Spleen (tissue), 11 donors: ENCODE results near the gene PPP5C. TPM values are rescaled to one million over a fixed set of nuclear protein-coding genes. Genes with fewer than 3 reads are reported as not detected.
"Not testable (repeated sequence)": the region's sequence is repeated elsewhere in the genome, so short reads cannot be mapped to it uniquely, and the experiment has no call there.

Experiments used
- DNase-seq: peaks from one replicate; pipeline ENCODE4 v3.0.0-alpha.2; 2020
- H3K27ac ChIP-seq, 8 donors: fragments of 200-600 bp; sonication (generic) in 7 of 8; 1 replicate in 4 of 8; 2 replicates in 4 of 8; pipeline versions ENCODE4 v1.5.0 to v1.8.0; 2016 to 2021; ENCODE audit warnings: inconsistent platforms in 4 of 8, mild to moderate bottlenecking in 4 of 8, moderate library complexity in 1 of 8
- H3K27me3 ChIP-seq, 7 donors: fragments of 200-600 bp; sonication (generic) in 6 of 7; replicated peaks in 1 of 7; 1 replicate in 4 of 7; 2 replicates in 3 of 7; pipeline versions ENCODE4 v1.5.0 to v1.8.0; 2016 to 2021; ENCODE audit warnings: inconsistent platforms in 3 of 7, mild to moderate bottlenecking in 1 of 7
- H3K36me3 ChIP-seq, 6 donors: fragments of 200-600 bp; sonication (generic) in 5 of 6; 1 replicate in 4 of 6; 2 replicates in 2 of 6; pipeline versions ENCODE4 v1.5.0 to v1.8.0; 2016 to 2021; ENCODE audit warnings: inconsistent platforms in 2 of 6
- H3K4me1 ChIP-seq, 6 donors: fragments of 200-600 bp; sonication (generic) in 5 of 6; 1 replicate in 3 of 6; 2 replicates in 3 of 6; pipeline versions ENCODE4 v1.5.0 to v1.8.0; 2016 to 2021; ENCODE audit warnings: inconsistent platforms in 3 of 6
- H3K4me3 ChIP-seq, 8 donors: fragments of 200-600 bp; sonication (generic) in 7 of 8; 1 replicate in 4 of 8; 2 replicates in 4 of 8; pipeline versions ENCODE4 v1.5.0 to v1.8.0; 2016 to 2021; ENCODE audit warnings: inconsistent platforms in 4 of 8, mild to moderate bottlenecking in 4 of 8, moderate library complexity in 2 of 8
- H3K9me3 ChIP-seq, 8 donors: fragments of 200-600 bp; sonication (generic) in 7 of 8; 1 replicate in 4 of 8; 2 replicates in 4 of 8; pipeline versions ENCODE4 v1.5.0 to v1.8.0; 2016 to 2021; ENCODE audit warnings: inconsistent platforms in 4 of 8
- CTCF ChIP-seq, 11 experiments: fragments of 200-600 bp in 7 of 11; fragments of 450-650 bp in 4 of 11; sonication (generic) in 4 of 11; IDR thresholded peaks in 8 of 11; conservative IDR thresholded peaks in 3 of 11; 1 replicate in 7 of 11; 2 replicates in 4 of 11; pipeline versions ENCODE4 v1.4.0 to v1.8.0; 2016 to 2021; ENCODE audit warnings: antibody characterized with exemption in 11 of 11, inconsistent platforms in 4 of 11, mild to moderate bottlenecking in 1 of 11
- POLR2A ChIP-seq, 3 donors: fragments of 450-650 bp; IDR thresholded peaks; one replicate each; pipeline ENCODE4 v1.5.1; 2017; ENCODE audit warnings: antibody characterized with exemption in 3 of 3, mild to moderate bottlenecking in 1 of 3
- POLR2AphosphoS5 ChIP-seq, 3 donors: sonication (generic); formaldehyde crosslinking; IDR thresholded peaks; one replicate each; pipeline ENCODE4 v1.5.1; 2017; ENCODE audit warnings: antibody characterized with exemption in 3 of 3
- WGBS, 5 donors: extraction: QIAGEN DNeasy Blood & Tissue Kit in 3 of 5; methylation state at CpG; one replicate each; pipeline versions ENCODE4 v1.1.5 to v1.1.7; 2013 to 2018; 5-methylcytosine and 5-hydroxymethylcytosine counted together
- intact Hi-C: fragments of 100-400 bp; cut with DNase I; formaldehyde crosslinking; loops from one replicate; pipeline ENCODE4 v1.15.0; 2023; ENCODE audit warnings: low total_unique reads
- polyA plus RNA-seq, 3 donors: library from polyadenylated mRNA; stranded (reverse); fragments of 200-250 nt; gene quantifications; one replicate each; pipeline ENCODE4 v1.2.1, GENCODE V29; 2013
- total RNA-seq, 7 donors: library from RNA; depleted of rRNA in 3 of 7; stranded (reverse); fragments of >200 nt in 3 of 7; fragmentation: NEBNext Ultra II Directional in 4 of 7; extraction: Animal tissue kit (Norgen Biotek cat#: 25700) in 4 of 7; gene quantifications; one replicate each; pipeline versions ENCODE4 v1.1.0 to v1.2.1, GENCODE V29; 2016 to 2021
- donor health status: healthy with polysubstance abuse.
- donor health status: DM: no; HTN: no; CAD: no; lungs with moderate emphysema.
- donor health status: DM: no; HTN: no; CAD: no.
- donor health status: Bipolar disorder and iron deficiency.
- donor health status: healthy.
- donor health status: DM: no; HTN: no; CAD: no.
- donor health status: DM: yes; HTN: yes; CAD: no.

The PPP5C gene
- total and polyA plus RNA-seq, 10 donors: 26.5 to 87.3 (median 68.6) TPM

- H3K4me1 ChIP-seq: peaks cover 0 to 27% (median 2%) of the 10 kb centered on the region in 6 donors
- no peaks in the 10 kb centered on the region for H3K27me3 ChIP-seq
- WGBS, 5 donors: 82 to 94% (median 89%) methylated on average over 3 of the region's 3 CpGs
- H3K27ac ChIP-seq: peak overlapping the region in 1 of 8 donors; percentile 10
- TF ChIP-seq CTCF (IDR thresholded peaks at IDR 0.05 in 8 of 11, conservative IDR thresholded peaks at IDR 0.05 in 3 of 11) (no peak), POLR2A (IDR thresholded peaks at IDR 0.05) (no peak), POLR2AphosphoS5 (IDR thresholded peaks at IDR 0.05) (no peak)
- peaks cover 0 to 83% (median 7%) of the 10 kb centered on the region in 6 donors for H3K36me3 ChIP-seq
- H3K9me3 ChIP-seq: peaks cover 0 to 21% (median 15%) of the 10 kb centered on the region in 8 donors
- intact Hi-C loops: no loop called here
- no peak overlapping the region for H3K4me3 ChIP-seq
- no peak for DNase-seq
Observed at GRCh38 chr19:46306501-46306900, 40.4 kb upstream of the PPP5C start.

GRCh38 chr19:46308510-46308909, 38.4 kb upstream of the PPP5C start:
- peaks cover 0 to 97% (median 7%) of the 10 kb centered on the region in 6 donors for H3K36me3 ChIP-seq
- intact Hi-C loops: no loop called here
- peaks cover 0 to 21% (median 15%) of the 10 kb centered on the region in 8 donors for H3K9me3 ChIP-seq
- H3K27ac ChIP-seq: peak overlapping the region in 1 of 8 donors; percentile 8
- no peak for TF ChIP-seq CTCF (IDR thresholded peaks at IDR 0.05 in 8 of 11, conservative IDR thresholded peaks at IDR 0.05 in 3 of 11)
- TF ChIP-seq POLR2A (IDR thresholded peaks at IDR 0.05): no peak
- TF ChIP-seq POLR2AphosphoS5 (IDR thresholded peaks at IDR 0.05): peak in 2 of 3 donors; percentile 11 to 44
- WGBS, 5 donors: 92 to 94% (median 93%) methylated on average over 10 to 15 of the region's 15 CpGs
- no peak overlapping the region for H3K4me3 ChIP-seq
- DNase-seq: no peak
- H3K27me3 ChIP-seq: no peaks in the 10 kb centered on the region
- H3K4me1 ChIP-seq: peaks cover 0 to 9% (median 0%) of the 10 kb centered on the region in 6 donors

GRCh38 chr19:46309056-46309455, 37.8 kb upstream of the PPP5C start:
- Histone ChIP-seq H3K36me3 (peaks cover 0 to 94% (median 7%) of the 10 kb centered on the region in 6 donors), H3K4me1 (peaks cover 0 to 5% (median 0%) of the 10 kb centered on the region in 6 donors), H3K27ac (no peak overlapping the region), H3K9me3 (peaks cover 0 to 19% (median 15%) of the 10 kb centered on the region in 8 donors), H3K27me3 (no peaks in the 10 kb centered on the region), H3K4me3 (no peak overlapping the region)
- TF ChIP-seq CTCF (IDR thresholded peaks at IDR 0.05 in 8 of 11, conservative IDR thresholded peaks at IDR 0.05 in 3 of 11) (no peak), POLR2AphosphoS5 (IDR thresholded peaks at IDR 0.05) (no peak), POLR2A (IDR thresholded peaks at IDR 0.05) (no peak)
- intact Hi-C loops: no loop called here
- no peak for DNase-seq
- 77 to 88% (median 84%) methylated on average over 8 to 10 of the region's 10 CpGs for WGBS, 5 donors

- Histone ChIP-seq H3K4me3 (no peak overlapping the region), H3K27me3 (no peaks in the 10 kb centered on the region), H3K36me3 (peaks cover 0 to 94% (median 5%) of the 10 kb centered on the region in 6 donors), H3K27ac (no peak overlapping the region), H3K4me1 (no peaks in the 10 kb centered on the region), H3K9me3 (peaks cover 0 to 9% (median 5%) of the 10 kb centered on the region in 8 donors)
- 91 to 94% (median 92%) methylated on average over 5 of the region's 5 CpGs for WGBS, 5 donors
- no peak for TF ChIP-seq POLR2A (IDR thresholded peaks at IDR 0.05)
- no peak for TF ChIP-seq CTCF (IDR thresholded peaks at IDR 0.05 in 8 of 11, conservative IDR thresholded peaks at IDR 0.05 in 3 of 11)
- TF ChIP-seq POLR2AphosphoS5 (IDR thresholded peaks at IDR 0.05): no peak
- no peak for DNase-seq
- intact Hi-C loops: no loop called here
Observed at GRCh38 chr19:46311444-46311843, 35.4 kb upstream of the PPP5C start.

- WGBS, 5 donors: 77 to 91% (median 84%) methylated on average over 14 of the region's 14 CpGs
- H3K27ac ChIP-seq, intact Hi-C loops, H3K9me3 ChIP-seq, H3K27me3 ChIP-seq, H3K4me1 ChIP-seq, H3K4me3 ChIP-seq, DNase-seq: not testable (repeated sequence)
- peaks cover 0 to 92% (median 3%) of the 10 kb centered on the region in 6 donors for H3K36me3 ChIP-seq
Observed at GRCh38 chr19:46313540-46314469, 33.1 kb upstream of the PPP5C start.
